ENCODE measurements around the gene KCNMB4. TPM values are rescaled to one million over a fixed set of nuclear protein-coding genes. Genes with fewer than 3 reads are reported as not detected.

The KCNMB4 gene
- total and polyA plus RNA-seq, 2 of the 4 experiments (the other 2 are of a cell fraction): 0.90 to 1.1 TPM

GRCh38 chr12:70334742-70335141 is 31.3 kb upstream of the KCNMB4 start:
- Histone ChIP-seq H2BK120ac (ENCODE audit: low read depth, low read length) (no peak overlapping the region), H2AFZ (replicated peaks; ENCODE audit: low read length, poor library complexity) (no peak overlapping the region), H2BK20ac (ENCODE audit: low read depth, low read length) (no peak overlapping the region), H4K20me1 (ENCODE audit: insufficient read depth, low read length) (no peaks in the 10 kb centered on the region), H3K4me2 (ENCODE audit: low read depth, low read length) (no peak overlapping the region), H3K4ac (ENCODE audit: low read depth, low read length) (no peak overlapping the region), H3K18ac (ENCODE audit: low read depth, low read length) (no peak overlapping the region), H2AK5ac (ENCODE audit: low read depth, low read length) (no peak overlapping the region), H4K91ac (ENCODE audit: insufficient read depth, low read depth, low read length) (no peak overlapping the region), H4K8ac (ENCODE audit: low read depth in 2 of 2, low read length in 2 of 2) (no peak overlapping the region), H3K36me3 (ENCODE audit: control insufficient read depth, insufficient read depth, low read length) (peaks cover 19% of the 10 kb centered on the region), H3K27me3 (ENCODE audit: control insufficient read depth, insufficient read depth, low read length) (no peaks in the 10 kb centered on the region), H2BK5ac (ENCODE audit: low read depth, low read length, poor library complexity, severe bottlenecking) (no peak overlapping the region), H3K23ac (ENCODE audit: low read depth, low read length) (no peak overlapping the region), H3K4me1 (ENCODE audit: control insufficient read depth, insufficient read depth, low read length) (no peaks in the 10 kb centered on the region), H3K79me1 (ENCODE audit: low read depth in 1 of 2, low read length in 2 of 2) (peaks cover 9 to 12% of the 10 kb centered on the region in 2 experiments; a peak in 3 of 4 replicates), H3K56ac (ENCODE audit: extremely low read depth, insufficient read depth, low read length) (no peak overlapping the region), H2BK15ac (ENCODE audit: low read depth, low read length) (no peak overlapping the region), H3K9me3 (ENCODE audit: control insufficient read depth, insufficient read depth, low read length) (no peaks in the 10 kb centered on the region), H4K5ac (ENCODE audit: low read depth, low read length) (no peak overlapping the region), H3K4me3 (ENCODE audit: insufficient read depth, low read depth, low read length) (no peak overlapping the region), H3K27ac (ENCODE audit: insufficient read depth, low read length) (no peak overlapping the region), H2AK9ac (replicated peaks; ENCODE audit: low read depth, low read length, poor library complexity) (no peak overlapping the region), H3K9ac (ENCODE audit: low read depth, low read length) (no peak overlapping the region), H3K14ac (replicated peaks; ENCODE audit: low read depth, low read length) (no peak overlapping the region), H3K9me1 (ENCODE audit: insufficient read depth, low read length) (peaks cover 3% of the 10 kb centered on the region; the same call in 1 of the 2 replicates)
- DNase-seq (no peak), ATAC-seq (ENCODE audit: low read depth) (no peak)
- in situ Hi-C loops (cut with MboI; ENCODE audit: low sequenced_read_pairs): no loop called here
- BruUV-seq (replicated peaks): no TSS peak
- 90% methylated on average over 5 of the region's 8 CpGs; no CpG with 5 or more reads in 1 of the 2 experiments for WGBS, 2 experiments (ENCODE audit: extremely low coverage in 2 of 2, insufficient read length in 1 of 2)
- intact Hi-C loops (cut with micrococcal nuclease): no loop called here
- dilution Hi-C loops (cut with HindIII; ENCODE audit: low sequenced_read_pairs, unreplicated experiment): no loop called here
- ChIA-PET POLR2A (ENCODE audit: unreplicated experiment) (interaction anchor here (0.5 kb wide), 1 partner anchor 27 kb away, joined by 3 read pairs; no protein-coding TSS in a partner anchor), CTCF (no interaction called here)
- TF ChIP-seq, protein P1, sequence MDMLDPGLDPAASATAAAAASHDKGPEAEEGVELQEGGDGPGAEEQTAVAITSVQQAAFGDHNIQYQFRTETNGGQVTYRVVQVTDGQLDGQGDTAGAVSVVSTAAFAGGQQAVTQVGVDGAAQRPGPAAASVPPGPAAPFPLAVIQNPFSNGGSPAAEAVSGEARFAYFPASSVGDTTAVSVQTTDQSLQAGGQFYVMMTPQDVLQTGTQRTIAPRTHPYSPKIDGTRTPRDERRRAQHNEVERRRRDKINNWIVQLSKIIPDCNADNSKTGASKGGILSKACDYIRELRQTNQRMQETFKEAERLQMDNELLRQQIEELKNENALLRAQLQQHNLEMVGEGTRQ (IDR thresholded peaks at IDR 0.05; ENCODE audit: low read depth, low read length): no peak
- TF ChIP-seq RCOR1 (IDR thresholded peaks at IDR 0.05; ENCODE audit: insufficient replicate concordance, low read length): no peak
- TF ChIP-seq RFX5 (IDR thresholded peaks at IDR 0.05; ENCODE audit: low read depth, low read length): no peak
- TF ChIP-seq CEBPB (IDR thresholded peaks at IDR 0.05; ENCODE audit: low read depth, low read length): no peak
- no peak for TF ChIP-seq CHD1 (IDR thresholded peaks at IDR 0.05; ENCODE audit: low read depth, low read length)
- TF ChIP-seq NFE2L2 (IDR thresholded peaks at IDR 0.05; ENCODE audit: low read depth, low read length): no peak
- TF ChIP-seq ELK1 (IDR thresholded peaks at IDR 0.05; ENCODE audit: borderline replicate concordance, low read depth, low read length): no peak
- no peak for TF ChIP-seq SMC3 (IDR thresholded peaks at IDR 0.05; ENCODE audit: low read depth, low read length)
- no peak for TF ChIP-seq FOS (IDR thresholded peaks at IDR 0.05; ENCODE audit: low read depth, low read length)
- TF ChIP-seq MXI1 (IDR thresholded peaks at IDR 0.05; ENCODE audit: borderline replicate concordance, low read depth, low read length): no peak
- TF ChIP-seq MAFK (IDR thresholded peaks at IDR 0.05; ENCODE audit: low read depth, low read length): no peak
- no peak for TF ChIP-seq POLR2A (IDR thresholded peaks at IDR 0.05; ENCODE audit: low read depth, low read length)
- no peak for TF ChIP-seq RAD21 (IDR thresholded peaks at IDR 0.05; ENCODE audit: low read length)
- no peak for TF ChIP-seq BHLHE40 (IDR thresholded peaks at IDR 0.05; ENCODE audit: low read depth, low read length)
